Measurements from ENCODE around the gene RND3.

Gene RND3

GRCh38 chr2:150474326-150475074 lies 13.0 kb downstream of the RND3 start (continued):
- TF ChIP-seq ZNF18 (tag by site-specific recombination; IDR thresholded peaks at IDR 0.05) (no peak), ZNF558 (tag by site-specific recombination; IDR thresholded peaks at IDR 0.05) (no peak), PRDM1 (tag by site-specific recombination; IDR thresholded peaks at IDR 0.05) (no peak), ZNF26 (tag by site-specific recombination; IDR thresholded peaks at IDR 0.05) (no peak), ZNF148 (tag by site-specific recombination; IDR thresholded peaks at IDR 0.05; ENCODE audit: borderline replicate concordance) (no peak), ZNF654 (tag by site-specific recombination; IDR thresholded peaks at IDR 0.05; ENCODE audit: low read depth) (no peak), KLF9 (tag by site-specific recombination; IDR thresholded peaks at IDR 0.05; ENCODE audit: low read depth) (no peak), ZNF624 (tag by site-specific recombination; IDR thresholded peaks at IDR 0.05) (no peak), ZNF701 (tag by site-specific recombination; IDR thresholded peaks at IDR 0.05) (no peak), ZNF114 (tag by site-specific recombination; IDR thresholded peaks at IDR 0.05) (no peak)
- TF ChIP-seq, protein P1, sequence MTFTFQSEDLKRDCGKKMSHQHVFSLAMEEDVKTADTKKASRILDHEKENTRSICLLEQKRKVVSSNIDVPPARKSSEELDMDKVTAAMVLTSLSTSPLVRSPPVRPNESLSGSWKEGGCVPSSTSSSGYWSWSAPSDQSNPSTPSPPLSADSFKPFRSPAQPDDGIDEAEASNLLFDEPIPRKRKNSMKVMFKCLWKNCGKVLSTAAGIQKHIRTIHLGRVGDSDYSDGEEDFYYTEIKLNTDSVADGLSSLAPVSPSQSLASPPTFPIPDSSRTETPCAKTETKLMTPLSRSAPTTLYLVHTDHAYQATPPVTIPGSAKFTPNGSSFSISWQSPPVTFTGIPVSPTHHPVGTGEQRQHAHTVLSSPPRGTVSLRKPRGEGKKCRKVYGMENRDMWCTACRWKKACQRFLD (tag by site-specific recombination; IDR thresholded peaks at IDR 0.05) = no peak

- POLR2A ChIA-PET = interaction anchor here (1.2 kb wide), 1 partner anchor 11 kb away, joined by 3 read pairs; no protein-coding TSS in a partner anchor
- H3K27ac ChIP-seq (ENCODE audit: extremely low read depth, low read depth, low read length) = no peak overlapping the region
Measured at GRCh38 chr2:150473767-150474166, 13.7 kb downstream of the RND3 start.

More at GRCh38 chr2:150473767-150474166, 13.7 kb downstream of the RND3 start:
- Histone ChIP-seq H3K4me1 (ENCODE audit: control insufficient read depth, insufficient read depth, low read length) (peaks cover 13% of the 10 kb centered on the region), H3K9me3 (ENCODE audit: control insufficient read depth, insufficient read depth, low read depth, low read length) (no peaks in the 10 kb centered on the region), H3K4me3 (ENCODE audit: low read depth, low read length) (no peak overlapping the region), H3K36me3 (ENCODE audit: control insufficient read depth in 2 of 2, insufficient read depth in 1 of 2, low read length in 2 of 2) (peaks cover 34 to 82% of the 10 kb centered on the region in 2 experiments; a peak in 2 of 3 replicates)
- CTCF ChIA-PET = interaction anchor here (0.6 kb wide), 2 partner anchors 92 to 722 kb away, joined by 3 read pairs; no protein-coding TSS in a partner anchor
- no peak for TF ChIP-seq ZNF416 (tag by site-specific recombination; IDR thresholded peaks at IDR 0.05)
- TF ChIP-seq, protein P2, sequence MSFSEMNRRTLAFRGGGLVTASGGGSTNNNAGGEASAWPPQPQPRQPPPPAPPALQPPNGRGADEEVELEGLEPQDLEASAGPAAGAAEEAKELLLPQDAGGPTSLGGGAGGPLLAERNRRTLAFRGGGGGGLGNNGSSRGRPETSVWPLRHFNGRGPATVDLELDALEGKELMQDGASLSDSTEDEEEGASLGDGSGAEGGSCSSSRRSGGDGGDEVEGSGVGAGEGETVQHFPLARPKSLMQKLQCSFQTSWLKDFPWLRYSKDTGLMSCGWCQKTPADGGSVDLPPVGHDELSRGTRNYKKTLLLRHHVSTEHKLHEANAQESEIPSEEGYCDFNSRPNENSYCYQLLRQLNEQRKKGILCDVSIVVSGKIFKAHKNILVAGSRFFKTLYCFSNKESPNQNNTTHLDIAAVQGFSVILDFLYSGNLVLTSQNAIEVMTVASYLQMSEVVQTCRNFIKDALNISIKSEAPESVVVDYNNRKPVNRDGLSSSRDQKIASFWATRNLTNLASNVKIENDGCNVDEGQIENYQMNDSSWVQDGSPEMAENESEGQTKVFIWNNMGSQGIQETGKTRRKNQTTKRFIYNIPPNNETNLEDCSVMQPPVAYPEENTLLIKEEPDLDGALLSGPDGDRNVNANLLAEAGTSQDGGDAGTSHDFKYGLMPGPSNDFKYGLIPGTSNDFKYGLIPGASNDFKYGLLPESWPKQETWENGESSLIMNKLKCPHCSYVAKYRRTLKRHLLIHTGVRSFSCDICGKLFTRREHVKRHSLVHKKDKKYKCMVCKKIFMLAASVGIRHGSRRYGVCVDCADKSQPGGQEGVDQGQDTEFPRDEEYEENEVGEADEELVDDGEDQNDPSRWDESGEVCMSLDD (tag by site-specific recombination; IDR thresholded peaks at IDR 0.05) = no peak
- TF ChIP-seq ZNF843 (tag by site-specific recombination; IDR thresholded peaks at IDR 0.05) = no peak
- no peak for TF ChIP-seq ZNF596 (tag by site-specific recombination; IDR thresholded peaks at IDR 0.05)
- TF ChIP-seq ZNF837 (tag by site-specific recombination; IDR thresholded peaks at IDR 0.05) = no peak
- no peak for TF ChIP-seq SCRT1 (tag by site-specific recombination; IDR thresholded peaks at IDR 0.05; ENCODE audit: borderline replicate concordance)
- no peak for TF ChIP-seq ZNF660 (tag by site-specific recombination; IDR thresholded peaks at IDR 0.05)
- TF ChIP-seq ZNF404 (tag by site-specific recombination; IDR thresholded peaks at IDR 0.05) = no peak
- TF ChIP-seq ZNF148 (tag by site-specific recombination; IDR thresholded peaks at IDR 0.05; ENCODE audit: borderline replicate concordance) = no peak
- no peak for TF ChIP-seq SP7 (tag by site-specific recombination; IDR thresholded peaks at IDR 0.05)
- no peak for TF ChIP-seq ZNF707 (tag by site-specific recombination; IDR thresholded peaks at IDR 0.05)
